RWPE2 (cell line): ENCODE measurements around the gene LRRC25.
A peak's percentile ranks its signal among the peaks of the same experiment; 100 is the strongest.
"Not testable (repeated sequence)": the region's sequence is repeated elsewhere in the genome, so short reads cannot be mapped to it uniquely, and the experiment has no call there.

Source experiments
- ATAC-seq: fragments of 200-7000 bp; cut with Tn5 transposase; 3 replicates; pipeline ENCODE4 v1.9.1; 2021; ENCODE audit warnings: low read depth
- DNase-seq: peaks from one replicate; pipeline ENCODE4 v3.0.0-alpha.2; 2020; ENCODE audit warnings: low spot score
- H3K27ac ChIP-seq: fragments of 450-650 bp; 2 replicates; pipeline ENCODE4 v1.5.1; 2017; ENCODE audit warnings: mild to moderate bottlenecking; ENCODE audit not compliant: poor library complexity, severe bottlenecking
- H3K27me3 ChIP-seq: fragments of 250-450 bp; sonication (Bioruptor Pico); 2 replicates; pipeline ENCODE4 v1.5.1; 2021; ENCODE audit warnings: mild to moderate bottlenecking, moderate library complexity; ENCODE audit not compliant: insufficient read depth, poor library complexity, severe bottlenecking
- H3K36me3 ChIP-seq: fragments of 250-450 bp; sonication (Bioruptor Pico); 2 replicates; pipeline ENCODE4 v1.5.1; 2020; ENCODE audit warnings: low read depth, mild to moderate bottlenecking, moderate library complexity
- H3K4me1 ChIP-seq: fragments of 250-450 bp; sonication (Bioruptor Pico); 2 replicates; pipeline ENCODE4 v1.5.1; 2021; ENCODE audit warnings: mild to moderate bottlenecking, moderate library complexity; ENCODE audit not compliant: insufficient read depth, poor library complexity, severe bottlenecking
- H3K4me3 ChIP-seq: fragments of 250-450 bp; sonication (Bioruptor Pico); 2 replicates; pipeline ENCODE4 v1.5.1; 2021; ENCODE audit warnings: mild to moderate bottlenecking, moderate library complexity; ENCODE audit not compliant: severe bottlenecking
- H3K9me3 ChIP-seq: fragments of 250-450 bp; sonication (Bioruptor Pico); 2 replicates; pipeline ENCODE4 v1.5.1; 2021; ENCODE audit warnings: mild to moderate bottlenecking, moderate library complexity; ENCODE audit not compliant: severe bottlenecking
- TF ChIP-seq, protein P1 (sequence below): fragments of 450-650 bp; IDR thresholded peaks from one replicate; pipeline ENCODE4 v1.5.1; 2017; ENCODE audit warnings: mild to moderate bottlenecking, moderate library complexity; ENCODE audit not compliant: poor library complexity, severe bottlenecking

Gene LRRC25

DNA sequence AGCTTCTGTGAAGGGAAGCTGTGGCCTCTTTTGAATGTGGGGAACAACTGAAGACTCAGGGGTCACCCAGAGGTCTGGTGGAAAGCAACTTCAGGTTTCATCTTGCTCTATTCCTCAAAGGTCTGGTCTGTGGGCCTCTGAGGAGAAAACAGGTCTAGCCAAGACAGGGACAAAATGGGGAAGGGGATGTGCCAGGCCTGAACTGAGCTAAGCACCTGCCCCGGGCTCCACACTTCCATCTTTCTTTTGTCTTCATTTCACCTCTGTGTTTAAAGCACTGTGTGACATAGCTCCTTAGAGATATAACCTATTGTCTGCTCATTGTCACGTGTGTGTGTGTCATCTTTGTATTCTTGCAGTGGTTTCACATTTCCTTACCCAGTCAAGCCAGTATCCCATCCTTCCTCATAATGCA lies 31.4 kb downstream of the LRRC25 start:
- Histone ChIP-seq H3K9me3 (no peaks in the 10 kb centered on the region), H3K4me3 (no peak overlapping the region), H3K4me1 (peaks cover 23% of the 10 kb centered on the region), H3K27ac (peak overlapping the region; percentile 79), H3K36me3 (no peaks in the 10 kb centered on the region), H3K27me3 (no peaks in the 10 kb centered on the region)
- TF ChIP-seq, protein P1, sequence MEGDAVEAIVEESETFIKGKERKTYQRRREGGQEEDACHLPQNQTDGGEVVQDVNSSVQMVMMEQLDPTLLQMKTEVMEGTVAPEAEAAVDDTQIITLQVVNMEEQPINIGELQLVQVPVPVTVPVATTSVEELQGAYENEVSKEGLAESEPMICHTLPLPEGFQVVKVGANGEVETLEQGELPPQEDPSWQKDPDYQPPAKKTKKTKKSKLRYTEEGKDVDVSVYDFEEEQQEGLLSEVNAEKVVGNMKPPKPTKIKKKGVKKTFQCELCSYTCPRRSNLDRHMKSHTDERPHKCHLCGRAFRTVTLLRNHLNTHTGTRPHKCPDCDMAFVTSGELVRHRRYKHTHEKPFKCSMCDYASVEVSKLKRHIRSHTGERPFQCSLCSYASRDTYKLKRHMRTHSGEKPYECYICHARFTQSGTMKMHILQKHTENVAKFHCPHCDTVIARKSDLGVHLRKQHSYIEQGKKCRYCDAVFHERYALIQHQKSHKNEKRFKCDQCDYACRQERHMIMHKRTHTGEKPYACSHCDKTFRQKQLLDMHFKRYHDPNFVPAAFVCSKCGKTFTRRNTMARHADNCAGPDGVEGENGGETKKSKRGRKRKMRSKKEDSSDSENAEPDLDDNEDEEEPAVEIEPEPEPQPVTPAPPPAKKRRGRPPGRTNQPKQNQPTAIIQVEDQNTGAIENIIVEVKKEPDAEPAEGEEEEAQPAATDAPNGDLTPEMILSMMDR = no peak
- peak; percentile 41; the same call in 2 of the 3 replicates for ATAC-seq
- DNase-seq = no peak

DNA sequence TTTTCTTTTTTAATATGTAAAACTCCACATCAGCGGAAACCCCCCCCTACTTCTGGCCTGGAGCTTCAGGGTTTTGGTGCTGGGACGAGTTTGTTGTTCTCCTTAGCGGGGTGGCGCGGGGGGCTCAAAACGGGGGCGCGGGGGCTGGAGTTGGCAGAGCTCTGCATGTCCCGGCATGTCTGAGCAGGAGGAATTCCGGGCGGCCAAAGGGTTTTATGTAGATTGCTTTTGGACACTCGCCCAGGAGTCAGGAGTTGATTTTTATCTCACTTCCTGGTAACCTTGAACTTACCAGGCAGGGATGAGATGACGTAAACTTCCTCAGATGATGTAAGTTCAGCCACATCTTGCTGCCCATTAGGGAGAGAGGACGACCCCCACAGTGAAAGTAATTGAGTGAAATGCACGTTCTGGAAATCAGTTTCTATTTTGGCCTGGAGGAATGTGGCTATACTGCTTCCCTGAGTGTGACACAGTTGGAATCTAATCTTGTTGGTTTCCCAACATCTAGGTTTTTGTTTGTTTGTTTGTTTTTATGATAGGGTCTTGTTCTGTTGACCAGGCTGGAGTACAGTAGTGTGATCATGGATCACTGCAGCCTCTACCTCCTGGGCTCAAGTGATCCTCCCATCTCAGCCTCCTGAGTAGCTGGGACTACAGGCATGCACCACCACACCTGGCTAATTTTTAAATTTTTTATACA lies 32.4 kb downstream of the LRRC25 start:
- peak; percentile 78 for ATAC-seq
- peak; percentile 90 for DNase-seq

DNA sequence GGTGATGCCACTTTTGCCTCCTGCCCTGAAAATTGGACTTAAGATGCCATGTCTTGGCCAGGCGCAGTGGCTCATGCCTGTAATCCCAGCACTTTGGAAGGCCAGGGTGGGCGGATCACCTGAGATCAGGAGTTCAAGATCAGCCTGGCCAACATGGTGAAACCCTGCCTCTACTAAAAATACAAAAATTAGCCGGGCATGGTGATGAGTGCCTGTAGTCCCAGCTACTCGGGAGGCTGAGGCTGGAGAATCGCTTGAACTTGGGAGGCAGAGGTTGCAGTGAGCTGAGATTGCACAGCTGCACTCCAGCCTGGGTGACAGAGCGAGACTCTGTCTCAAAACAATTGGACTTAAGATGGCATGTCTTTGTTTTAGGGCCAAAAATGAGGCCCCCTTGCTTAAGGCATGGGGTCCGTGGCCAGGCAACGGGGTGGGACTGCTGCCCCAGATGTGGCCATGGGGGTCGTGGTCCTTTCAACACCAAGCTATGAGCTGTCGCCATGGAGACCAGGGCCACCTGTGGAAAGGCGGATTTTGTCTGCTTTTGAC lies 33.1 kb downstream of the LRRC25 start:
- Histone ChIP-seq H3K4me1 (peaks cover 23% of the 10 kb centered on the region), H3K27ac (peak overlapping the region; percentile 79)
- ATAC-seq = not testable (repeated sequence)

More for the DNA sequence above, 32.4 kb downstream of the LRRC25 start:
- H3K4me3 ChIP-seq = no peak overlapping the region
- no peaks in the 10 kb centered on the region for H3K27me3 ChIP-seq
- peaks cover 23% of the 10 kb centered on the region for H3K4me1 ChIP-seq
- no peaks in the 10 kb centered on the region for H3K9me3 ChIP-seq
- H3K27ac ChIP-seq = peak overlapping the region; percentile 79
- no peaks in the 10 kb centered on the region for H3K36me3 ChIP-seq
- TF ChIP-seq, protein P1 = no peak

DNA sequence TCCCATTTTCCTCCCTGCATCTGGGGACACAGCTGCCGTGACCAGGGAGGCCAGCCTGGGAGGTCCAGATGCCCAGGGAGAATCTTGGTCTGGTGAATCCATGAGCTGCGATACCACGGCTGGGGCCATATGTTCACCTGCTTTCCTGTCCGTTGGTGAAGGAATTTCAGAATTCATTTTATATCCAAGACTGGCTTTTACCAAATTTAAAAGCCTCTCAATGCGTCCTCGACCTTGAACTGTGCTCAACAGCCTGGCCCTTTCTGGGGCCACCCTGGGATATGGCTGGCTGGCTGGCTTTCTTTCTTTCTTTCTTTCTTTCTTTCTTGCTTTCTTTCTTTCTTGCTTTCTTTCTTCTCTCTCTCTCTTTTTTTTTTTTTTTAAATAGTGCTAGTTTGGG lies 33.6 kb downstream of the LRRC25 start:
- DNase-seq = no peak
- Histone ChIP-seq H3K27me3 (no peaks in the 10 kb centered on the region), H3K4me3 (no peak overlapping the region), H3K27ac (peak overlapping the region; percentile 79), H3K9me3 (no peaks in the 10 kb centered on the region), H3K36me3 (no peaks in the 10 kb centered on the region), H3K4me1 (peaks cover 23% of the 10 kb centered on the region)
- TF ChIP-seq, protein P1 = no peak
- ATAC-seq = no peak

More for the DNA sequence above, 33.1 kb downstream of the LRRC25 start:
- H3K9me3 ChIP-seq, H3K4me3 ChIP-seq, DNase-seq, H3K27me3 ChIP-seq, H3K36me3 ChIP-seq: not testable (repeated sequence)

DNA sequence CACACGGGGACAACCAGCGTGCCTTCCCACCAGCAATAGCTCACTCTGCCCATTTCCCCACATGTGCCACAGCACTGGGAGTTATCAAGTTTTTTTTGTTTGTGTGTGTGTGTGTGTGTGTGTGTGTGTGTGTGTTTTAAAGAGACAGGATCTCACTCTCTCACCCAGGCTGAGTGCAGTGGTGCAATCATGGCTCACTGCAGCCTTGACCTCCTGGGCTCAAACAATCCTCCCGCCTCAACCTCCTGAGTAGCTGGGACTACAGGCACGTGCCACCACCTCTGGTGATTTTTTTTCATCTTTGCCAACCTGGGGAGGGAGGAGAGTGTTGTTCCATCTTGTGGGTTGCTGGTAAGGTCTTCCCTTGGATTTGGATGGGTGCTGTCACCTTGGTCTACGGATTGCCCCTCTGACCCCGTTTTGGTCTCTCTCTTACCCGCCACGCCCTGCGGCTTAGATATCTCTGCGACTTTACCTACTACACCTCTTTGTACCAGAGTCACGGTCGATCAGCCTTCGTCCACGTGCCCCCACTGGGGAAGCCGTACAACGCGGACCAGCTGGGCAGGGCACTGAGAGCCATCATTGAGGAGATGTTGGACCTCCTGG lies 34.4 kb downstream of the LRRC25 start:
- Histone ChIP-seq H3K4me1 (peaks cover 23% of the 10 kb centered on the region), H3K27me3 (no peaks in the 10 kb centered on the region), H3K27ac (no peak overlapping the region), H3K9me3 (no peaks in the 10 kb centered on the region), H3K4me3 (no peak overlapping the region), H3K36me3 (no peaks in the 10 kb centered on the region)
- ATAC-seq (no peak), DNase-seq (no peak)
- TF ChIP-seq, protein P1 = no peak
